CD14-positive monocyte (primary cell): ENCODE data around the gene RFX1. TPM values are rescaled to one million over a fixed set of nuclear protein-coding genes. Genes with fewer than 3 reads are reported as not detected.
A peak's percentile ranks its signal among the peaks of the same experiment; 100 is the strongest.

Source experiments
- DNase-seq, 3 donors: peaks; one replicate each; pipeline ENCODE4 v3.0.0-alpha.2; 2011 to 2022
- H2AFZ ChIP-seq: 2 replicates; pipeline ENCODE4 v1.6.0; 2012; ENCODE audit warnings: mild to moderate bottlenecking, low read depth, low read length, inconsistent platforms; ENCODE audit not compliant: insufficient read depth, poor library complexity, severe bottlenecking
- H3K27ac ChIP-seq, 2 donors: 1 replicate in 1 of 2; 2 replicates in 1 of 2; pipeline ENCODE4 v1.5.1; 2012 to 2013; ENCODE audit warnings: low read length in 2 of 2, control low read depth in 1 of 2, inconsistent platforms in 1 of 2, low read depth in 1 of 2, mild to moderate bottlenecking in 1 of 2
- H3K27me3 ChIP-seq, 2 donors: one replicate each; pipeline versions ENCODE4 v1.6.0 to v1.6.1; 2011 to 2013; ENCODE audit warnings: low read length in 2 of 2; ENCODE audit not compliant: control insufficient read depth in 2 of 2, insufficient read depth in 2 of 2
- H3K36me3 ChIP-seq, 2 donors: replicated peaks in 1 of 2; 1 replicate in 1 of 2; 2 replicates in 1 of 2; pipeline versions ENCODE4 v1.5.1 to v1.6.1; 2012 to 2013; ENCODE audit warnings: low read length in 2 of 2, control low read depth in 1 of 2, inconsistent platforms in 1 of 2, mild to moderate bottlenecking in 1 of 2; ENCODE audit not compliant: insufficient read depth in 2 of 2, control insufficient read depth in 1 of 2
- H3K4me1 ChIP-seq, 2 donors: 1 replicate in 1 of 2; 2 replicates in 1 of 2; pipeline versions ENCODE4 v1.5.1 to v1.6.1; 2012 to 2013; ENCODE audit warnings: low read length in 2 of 2, control low read depth in 1 of 2, inconsistent platforms in 1 of 2, mild to moderate bottlenecking in 1 of 2, moderate library complexity in 1 of 2; ENCODE audit not compliant: insufficient read depth in 2 of 2, control insufficient read depth in 1 of 2
- H3K4me2 ChIP-seq: replicated peaks from 2 replicates; pipeline ENCODE3; 2012; ENCODE audit warnings: low read length, moderate library complexity, mild to moderate bottlenecking; ENCODE audit not compliant: poor library complexity, severe bottlenecking; ENCODE audit errors: extremely low read depth
- H3K4me3 ChIP-seq, 3 experiments: fragments of 200-600 bp in 1 of 3; sonication (generic) in 1 of 3; replicated peaks in 1 of 3; 1 replicate in 2 of 3; 2 replicates in 1 of 3; pipeline ENCODE4 v1.5.1; 2011 to 2013; ENCODE audit warnings: low read length in 3 of 3, mild to moderate bottlenecking in 3 of 3, control low read depth in 2 of 3, low read depth in 2 of 3, inconsistent platforms in 1 of 3, moderate library complexity in 1 of 3
- H3K79me2 ChIP-seq: 2 replicates; pipeline ENCODE4 v1.6.0; 2012; ENCODE audit warnings: mild to moderate bottlenecking, control low read depth, inconsistent platforms, low read length, moderate library complexity; ENCODE audit not compliant: insufficient read depth
- H3K9ac ChIP-seq: 2 replicates; pipeline ENCODE4 v1.6.0; 2017; ENCODE audit warnings: low read length, mild to moderate bottlenecking; ENCODE audit not compliant: insufficient read depth, poor library complexity, severe bottlenecking
- H3K9me3 ChIP-seq, 2 donors: replicated peaks in 1 of 2; 1 replicate in 1 of 2; 2 replicates in 1 of 2; pipeline versions ENCODE4 v1.5.1 to v1.6.1; 2012 to 2013; ENCODE audit warnings: low read length in 2 of 2, control low read depth in 1 of 2; ENCODE audit not compliant: control insufficient read depth in 1 of 2, insufficient read depth in 1 of 2
- H4K20me1 ChIP-seq: 2 replicates; pipeline ENCODE4 v1.6.0; 2012; ENCODE audit warnings: mild to moderate bottlenecking, low read length, control low read depth, moderate library complexity; ENCODE audit not compliant: insufficient read depth
- H3K27ac Mint-ChIP-seq, 7 donors: one replicate each; pipeline ENCODE4 v1.8.0; 2020; ENCODE audit warnings: mild to moderate bottlenecking in 7 of 7, mixed read lengths in 7 of 7, moderate library complexity in 6 of 7, inconsistent platforms in 2 of 7
- H3K27me3 Mint-ChIP-seq, 3 donors: one replicate each; pipeline ENCODE4 v1.8.0; 2021 to 2022; ENCODE audit warnings: low read depth in 3 of 3, mild to moderate bottlenecking in 3 of 3, mixed read lengths in 3 of 3, moderate library complexity in 3 of 3, inconsistent platforms in 1 of 3
- H3K36me3 Mint-ChIP-seq, 2 donors: one replicate each; pipeline ENCODE4 v1.8.0; 2020; ENCODE audit warnings: mixed read lengths in 2 of 2, inconsistent platforms in 1 of 2, mild to moderate bottlenecking in 1 of 2
- H3K4me1 Mint-ChIP-seq: one replicate; pipeline ENCODE4 v1.8.0; 2020; ENCODE audit warnings: mild to moderate bottlenecking, mixed read lengths
- H3K4me3 Mint-ChIP-seq, 2 donors: one replicate each; pipeline ENCODE4 v1.8.0; 2020; ENCODE audit warnings: mild to moderate bottlenecking in 2 of 2, mixed read lengths in 2 of 2, moderate library complexity in 1 of 2
- H3K9me3 Mint-ChIP-seq, 7 donors: one replicate each; pipeline ENCODE4 v1.8.0; 2020 to 2022; ENCODE audit warnings: mixed read lengths in 7 of 7, mild to moderate bottlenecking in 6 of 7, moderate library complexity in 6 of 7, inconsistent platforms in 2 of 7
- CTCF ChIP-seq: fragments of 200-600 bp; IDR thresholded peaks from one replicate; pipeline ENCODE4 v1.8.0; 2022; ENCODE audit warnings: antibody characterized with exemption, mild to moderate bottlenecking
- WGBS: methylation state at CpG from one replicate; pipeline ENCODE4 v1.1.5; 2013; ENCODE audit warnings: missing lambda C conversion rate; ENCODE audit not compliant: insufficient coverage; 5-methylcytosine and 5-hydroxymethylcytosine counted together
- intact Hi-C, 2 donors: fragments of 100-400 bp; cut with micrococcal nuclease; formaldehyde crosslinking; loops; one replicate each; pipeline versions ENCODE4 v1.15.0 to v1.15.1; 2023
- polyA plus RNA-seq, 3 donors: library from polyadenylated mRNA; depleted of rRNA in 1 of 3; unstranded in 2 of 3; stranded (reverse) in 1 of 3; fragments of 300-500 nt in 2 of 3; fragments of >200 nt in 1 of 3; fragmentation: Illumina TruSeq in 2 of 3; gene quantifications; 1 replicate in 2 of 3; 2 replicates in 1 of 3; pipeline ENCODE4 v1.2.3, GENCODE V29; 2012 to 2021

The RFX1 gene
- polyA plus RNA-seq, 3 donors: 0.89 to 12.8 (median 0.95) TPM

- Histone ChIP-seq H3K9ac (no peak overlapping the region), H3K4me1 (no peaks in the 10 kb centered on the region)
Measured at GRCh38 chr19:13959962-13960862, 45.9 kb downstream of the RFX1 start.

More at GRCh38 chr19:13959962-13960862, 45.9 kb downstream of the RFX1 start:
- intact Hi-C loops: no loop called here
- H3K79me2 ChIP-seq: peaks cover 9% of the 10 kb centered on the region
- peaks cover 78 to 95% of the 10 kb centered on the region in 2 donors for H3K36me3 ChIP-seq
- H3K4me2 ChIP-seq: no peak overlapping the region
- no peaks in the 10 kb centered on the region for H3K4me1 Mint-ChIP-seq
- H3K27ac ChIP-seq: no peak overlapping the region
- WGBS: 98% methylated on average over 18 of the region's 27 CpGs
- H3K27ac Mint-ChIP-seq: peak overlapping the region in 4 of 7 donors; percentile 19 to 86 (median 51)
- no peaks in the 10 kb centered on the region for H3K27me3 Mint-ChIP-seq
- H3K27me3 ChIP-seq: no peaks in the 10 kb centered on the region
- TF ChIP-seq CTCF: peak; percentile 28
- H2AFZ ChIP-seq: no peak overlapping the region
- peaks cover 18% of the 10 kb centered on the region for H4K20me1 ChIP-seq
- H3K36me3 Mint-ChIP-seq: peaks cover 54 to 81% of the 10 kb centered on the region in 2 donors
- H3K9me3 Mint-ChIP-seq: no peaks in the 10 kb centered on the region
- H3K4me3 ChIP-seq: no peak overlapping the region
- no peak overlapping the region for H3K4me3 Mint-ChIP-seq
- DNase-seq: peak in 1 of 3 donors; percentile 8
- H3K9me3 ChIP-seq: no peaks in the 10 kb centered on the region
